M059J (cell line): ENCODE data around the gene TRPC4. TPM values are rescaled to one million over a fixed set of nuclear protein-coding genes. Genes with fewer than 3 reads are reported as not detected.
"Not testable (repeated sequence)": the region's sequence is repeated elsewhere in the genome, so short reads cannot be mapped to it uniquely, and the experiment has no call there.

Source experiments
- DNase-seq: peaks from one replicate; pipeline ENCODE4 v3.0.0-alpha.2; 2012; ENCODE audit warnings: low read depth
- total RNA-seq: library from RNA; depleted of rRNA; stranded (reverse); fragments of >200 nt; shearing (Covaris generic); gene quantifications from 2 replicates; pipeline ENCODE4 v1.2.3, GENCODE V29; 2014

The TRPC4 gene
- total RNA-seq, 1 experiment from 2014 or later, result 9.8 TPM

DNA sequence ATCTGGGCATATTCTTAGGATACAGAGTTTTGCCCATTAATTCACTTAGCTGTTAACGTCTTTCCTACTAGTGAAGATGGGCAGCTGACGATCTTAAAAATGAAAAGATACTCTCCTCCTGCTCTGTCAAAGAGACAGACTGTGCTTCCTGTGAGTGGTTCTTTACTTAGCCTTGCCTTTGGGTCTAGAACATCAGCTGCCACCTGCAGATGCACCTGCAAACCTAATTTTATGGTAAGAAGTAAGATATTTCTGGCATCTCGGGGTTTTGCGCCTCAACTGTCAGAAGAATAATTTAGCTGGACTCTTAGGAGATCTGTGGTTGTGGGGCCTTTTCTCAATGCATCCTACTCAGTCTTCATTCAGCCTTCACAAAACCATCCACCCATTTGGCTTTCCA, 36.2 kb downstream of the TRPC4 start:
- DNase-seq, result no peak

GRCh38 chr13:37816276-37816675, 53.3 kb downstream of the TRPC4 start:
- DNase-seq, result no peak

DNA sequence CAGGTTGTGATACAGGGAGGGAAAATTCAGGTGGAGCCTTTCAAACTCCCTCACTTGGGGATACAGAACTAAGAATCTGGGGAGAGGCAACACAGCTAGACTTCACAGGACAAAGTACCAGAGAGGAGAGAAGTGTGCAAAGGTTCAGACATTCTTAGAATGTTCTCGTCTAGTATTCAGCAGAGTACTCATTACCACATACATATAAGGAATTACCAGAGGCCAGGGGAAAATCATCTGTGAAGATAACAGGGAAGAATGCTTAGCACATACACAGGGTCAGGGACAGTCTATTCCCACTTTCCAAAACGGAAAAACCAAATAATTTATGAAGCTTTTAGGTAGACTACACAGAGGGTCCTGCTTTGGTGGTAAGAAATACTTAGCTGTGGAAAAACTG, 58.1 kb downstream of the TRPC4 start:
- no peak for DNase-seq

GRCh38 chr13:37806666-37807065, 62.9 kb downstream of the TRPC4 start:
- no peak for DNase-seq

DNA sequence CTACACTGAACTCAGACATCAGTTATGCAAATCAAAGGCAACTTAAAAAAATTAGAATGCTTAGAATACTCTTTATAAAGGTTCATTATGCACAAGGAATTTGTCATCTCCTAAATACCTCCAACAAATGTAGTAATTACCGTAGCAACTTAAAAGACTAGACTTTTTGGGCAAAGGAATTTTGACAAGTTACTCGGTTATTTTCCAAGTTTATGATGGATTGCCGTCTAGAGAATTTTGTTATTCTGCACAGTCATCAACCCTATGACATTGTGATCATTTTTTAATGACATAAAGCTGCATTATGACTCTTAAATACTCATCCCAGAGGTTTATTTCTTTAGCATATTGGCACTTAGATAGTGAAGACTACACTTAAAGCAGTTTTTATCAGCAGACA, 71.9 kb downstream of the TRPC4 start:
- DNase-seq, result peak; percentile 49

GRCh38 chr13:37796795-37797194, 72.8 kb downstream of the TRPC4 start:
- DNase-seq, result not testable (repeated sequence)

DNA sequence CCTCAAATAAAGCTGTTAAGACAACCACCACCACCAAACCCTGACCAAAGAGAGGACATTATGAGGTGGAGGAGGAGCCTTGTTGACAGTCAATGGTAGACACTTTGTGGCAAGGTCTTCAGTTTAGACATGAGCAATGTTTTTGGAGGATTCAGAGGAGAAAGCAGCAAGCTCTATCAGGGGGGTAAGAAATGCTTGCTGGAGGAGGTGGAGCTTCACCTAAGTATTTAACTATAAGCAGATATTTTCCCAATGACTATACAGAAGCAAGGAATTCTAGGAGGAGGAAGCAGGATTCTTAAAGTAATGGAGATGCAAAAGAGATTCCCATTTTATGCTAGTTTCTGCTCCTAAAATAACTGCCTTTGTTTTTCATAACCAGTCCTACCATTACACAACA, 74.2 kb downstream of the TRPC4 start:
- no peak for DNase-seq

DNA sequence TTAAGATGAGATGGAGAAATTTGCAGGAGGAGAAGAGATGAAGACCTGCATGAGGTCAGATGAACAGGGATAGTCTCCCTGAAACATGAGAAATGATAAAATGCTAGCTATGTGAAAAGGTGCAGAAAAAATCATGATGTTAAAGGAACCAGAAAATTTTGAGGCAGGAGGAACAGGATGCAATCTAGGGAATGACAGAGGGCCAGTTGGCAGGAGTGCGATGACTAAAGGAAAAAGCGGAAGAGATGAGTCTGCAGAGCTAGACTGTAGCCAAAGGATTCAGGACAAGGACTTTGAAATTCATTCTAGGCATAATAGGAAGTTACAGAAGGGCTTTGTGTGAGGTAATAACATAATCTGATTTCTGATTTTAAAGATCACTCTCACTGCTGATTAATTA, 77.9 kb downstream of the TRPC4 start:
- DNase-seq, result peak; percentile 52

DNA sequence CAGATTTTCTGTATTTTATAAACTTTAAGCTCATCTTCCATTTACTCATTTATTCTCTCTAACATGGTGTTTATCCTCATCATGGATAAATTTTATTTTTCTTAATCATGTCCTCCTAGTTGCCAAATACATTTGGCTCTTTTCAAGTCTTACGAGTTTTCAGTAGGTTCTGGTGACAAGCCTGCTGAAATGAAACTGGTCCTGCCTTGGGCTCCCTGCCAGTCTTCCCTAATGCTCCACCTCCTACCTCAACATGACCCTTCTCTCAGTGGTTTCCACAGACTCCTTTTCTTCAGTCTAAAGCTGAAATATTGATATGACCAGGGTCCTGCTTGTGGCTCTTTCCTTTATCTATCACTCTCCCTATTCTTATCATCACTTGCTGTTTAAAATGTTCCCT, 81.2 kb downstream of the TRPC4 start:
- peak; percentile 37 for DNase-seq

- DNase-seq, result peak; percentile 24
Observed at GRCh38 chr13:37777676-37778075, 91.9 kb downstream of the TRPC4 start.

- peak; percentile 44 for DNase-seq
Observed at GRCh38 chr13:37775871-37776270, 93.7 kb downstream of the TRPC4 start.

- DNase-seq, result no peak
Observed at GRCh38 chr13:37772644-37773043, 96.9 kb downstream of the TRPC4 start.

- DNase-seq, result no peak
Observed at GRCh38 chr13:37769545-37769944, 100.0 kb downstream of the TRPC4 start.

DNA sequence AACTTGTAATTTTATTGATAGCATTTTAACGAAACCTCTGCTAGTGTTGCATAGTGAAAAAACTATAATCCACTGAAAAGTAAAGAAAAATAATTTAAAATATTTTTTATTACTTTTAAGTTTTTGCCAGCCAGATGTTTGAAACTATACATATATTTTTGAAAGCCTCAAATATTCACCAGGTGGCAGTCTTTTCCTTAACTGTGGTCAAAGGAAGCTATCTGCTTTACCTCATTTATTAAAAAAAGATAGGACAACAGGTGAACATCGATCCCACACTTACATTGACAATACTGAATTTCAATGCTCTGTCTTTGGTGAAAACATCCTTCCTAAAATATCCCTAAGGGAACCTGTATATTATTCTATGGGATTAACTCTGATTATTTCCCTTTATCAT, 100.5 kb downstream of the TRPC4 start:
- DNase-seq, result no peak

- DNase-seq, result no peak
Observed at GRCh38 chr13:37766502-37766901, 103.1 kb downstream of the TRPC4 start.

DNA sequence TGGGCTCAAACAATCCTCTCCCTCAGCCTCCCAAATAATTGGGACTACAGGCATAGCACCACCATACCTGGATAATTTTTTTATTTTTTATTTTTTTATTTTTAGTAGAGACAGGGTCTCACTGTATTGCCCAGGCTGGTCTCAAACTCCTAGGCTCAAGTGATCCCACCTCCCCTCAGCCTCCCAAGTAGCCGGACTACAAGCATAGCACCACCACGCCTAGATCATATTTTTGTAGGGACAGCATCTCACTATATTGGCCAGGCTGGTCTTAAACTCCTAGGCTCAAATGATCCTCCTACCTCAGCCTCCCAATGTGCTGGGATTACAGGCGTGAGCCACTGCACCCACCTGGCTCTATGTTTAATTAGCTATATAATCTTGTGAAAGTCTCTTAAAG, 114.2 kb downstream of the TRPC4 start:
- DNase-seq, result no peak

- DNase-seq, result peak; percentile 17
Observed at GRCh38 chr13:37753776-37754175, 115.8 kb downstream of the TRPC4 start.

- peak; percentile 14 for DNase-seq
Observed at GRCh38 chr13:37752146-37752545, 117.4 kb downstream of the TRPC4 start.

DNA sequence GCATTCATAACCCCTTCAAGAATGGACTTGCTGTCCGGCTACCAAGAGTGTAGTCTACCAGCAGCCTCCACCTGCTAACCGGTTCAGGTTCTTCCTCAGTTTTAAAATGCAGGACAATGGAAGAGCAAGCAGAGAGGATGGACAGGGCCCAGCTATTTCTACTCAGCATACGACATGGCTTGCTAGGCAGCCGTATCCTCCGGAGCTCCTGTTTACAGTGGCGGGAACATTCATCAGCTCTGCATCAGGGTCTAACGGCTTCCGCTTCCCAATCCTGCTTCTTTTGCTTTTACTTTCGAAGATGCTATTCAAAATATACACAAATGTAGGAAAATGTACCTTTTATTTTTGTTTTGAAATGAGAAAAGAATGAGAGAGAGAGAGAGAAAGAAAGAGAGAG, 118.5 kb downstream of the TRPC4 start:
- DNase-seq, result no peak

DNA sequence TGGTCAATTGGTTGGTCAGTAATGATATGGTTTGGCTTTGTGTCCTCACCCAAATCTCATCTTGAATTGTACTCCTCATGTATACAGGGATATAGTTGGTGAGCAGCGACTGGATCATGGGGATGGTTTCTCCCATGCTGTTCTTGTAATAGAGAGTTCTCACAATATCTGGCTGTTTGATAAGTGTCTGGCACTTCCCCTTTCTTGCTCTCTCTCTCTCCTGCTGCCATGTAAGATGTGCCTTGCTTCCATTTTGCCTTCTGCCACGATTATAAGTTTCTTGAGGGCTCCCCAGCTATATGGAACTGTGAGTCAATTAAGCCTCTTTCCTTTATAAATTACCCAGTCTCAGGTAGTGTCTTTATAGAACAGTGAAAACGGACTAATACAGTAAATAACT, 120.7 kb downstream of the TRPC4 start:
- no peak for DNase-seq

GRCh38 chr13:37747071-37747612, 122.4 kb downstream of the TRPC4 start:
- peak; percentile 75 for DNase-seq

GRCh38 chr13:37741536-37741935, 128.0 kb downstream of the TRPC4 start:
- no peak for DNase-seq

DNA sequence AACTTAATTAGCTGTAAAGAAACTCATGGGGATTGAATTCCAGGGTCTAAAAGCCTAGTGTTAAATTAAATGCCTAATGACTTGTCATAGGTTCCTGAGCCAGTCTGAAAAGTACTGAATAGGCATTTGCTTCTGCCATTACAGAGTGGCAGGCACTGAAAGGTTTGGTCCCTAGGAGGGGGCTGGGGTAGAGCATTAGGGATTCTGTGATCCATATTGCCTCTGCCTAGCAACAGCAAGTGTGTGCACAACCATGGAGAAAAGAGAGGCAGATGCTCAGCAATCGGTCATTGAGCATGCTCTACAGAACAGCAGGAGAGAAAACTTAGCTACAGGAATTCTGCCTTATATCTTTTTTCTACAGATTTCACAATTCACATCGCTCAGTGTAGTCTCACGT, 133.5 kb downstream of the TRPC4 start:
- no peak for DNase-seq

DNA sequence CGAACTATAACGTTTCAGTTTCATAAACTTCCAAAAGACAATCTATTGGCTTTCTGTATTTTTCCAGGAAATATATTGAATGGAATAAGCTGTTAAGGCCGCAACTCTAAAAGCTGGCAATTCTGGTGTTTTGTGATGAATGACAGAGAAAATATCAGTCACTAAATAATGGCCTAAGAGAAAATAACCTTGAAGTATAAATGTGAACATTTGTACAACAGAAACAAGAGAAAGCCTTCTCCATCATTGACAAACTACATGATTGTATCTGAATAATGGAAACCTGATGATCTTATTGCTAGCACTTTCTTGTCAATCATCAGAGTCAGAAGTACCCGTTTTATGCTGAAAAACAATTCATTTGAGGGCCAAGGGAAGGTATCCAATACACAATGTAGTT, 134.3 kb downstream of the TRPC4 start:
- DNase-seq, result no peak

GRCh38 chr13:37729876-37730275, 139.7 kb downstream of the TRPC4 start:
- DNase-seq, result no peak
